Hepatocyte (in vitro differentiated cells): ENCODE data around the gene GPC2. TPM values are rescaled to one million over a fixed set of nuclear protein-coding genes. Genes with fewer than 3 reads are reported as not detected.
"Not testable (repeated sequence)": the region's sequence is repeated elsewhere in the genome, so short reads cannot be mapped to it uniquely, and the experiment has no call there.

Source experiments
- DNase-seq: peaks from one replicate; pipeline ENCODE4 v3.0.0-alpha.2; 2016; ENCODE audit warnings: low spot score
- H2AFZ ChIP-seq: fragments of 200-600 bp; sonication (generic); 2 replicates; pipeline ENCODE4 v1.6.0; 2016; ENCODE audit warnings: antibody characterized with exemption, mild to moderate bottlenecking
- H3K27ac ChIP-seq: fragments of 200-600 bp; sonication (generic); 2 replicates; pipeline ENCODE4 v1.5.1; 2016; ENCODE audit warnings: mild to moderate bottlenecking
- H3K27me3 ChIP-seq: fragments of 200-600 bp; sonication (generic); 2 replicates; pipeline ENCODE4 v1.6.1; 2016
- H3K36me3 ChIP-seq: fragments of 200-600 bp; sonication (generic); replicated peaks from 2 replicates; pipeline ENCODE4 v1.5.1; 2016; ENCODE audit warnings: low read depth; ENCODE audit not compliant: insufficient read depth
- H3K4me1 ChIP-seq: fragments of 200-600 bp; sonication (generic); 2 replicates; pipeline ENCODE4 v1.5.1; 2016; ENCODE audit warnings: mild to moderate bottlenecking, moderate library complexity; ENCODE audit not compliant: insufficient read depth
- H3K4me2 ChIP-seq: fragments of 200-600 bp; sonication (generic); 2 replicates; pipeline ENCODE4 v1.6.0; 2016
- H3K4me3 ChIP-seq: fragments of 200-600 bp; sonication (generic); 2 replicates; pipeline ENCODE4 v1.5.1; 2016; ENCODE audit warnings: mild to moderate bottlenecking
- H3K79me2 ChIP-seq: fragments of 200-600 bp; sonication (generic); 2 replicates; pipeline ENCODE4 v1.6.0; 2017; ENCODE audit warnings: mild to moderate bottlenecking
- H3K9me2 ChIP-seq: fragments of 200-600 bp; sonication (generic); replicated peaks from 2 replicates; pipeline ENCODE4 v1.6.0; 2017; ENCODE audit warnings: mild to moderate bottlenecking; ENCODE audit not compliant: insufficient read depth
- H3K9me3 ChIP-seq: fragments of 200-600 bp; sonication (generic); 2 replicates; pipeline ENCODE4 v1.5.1; 2016; ENCODE audit warnings: low read depth, mild to moderate bottlenecking
- H4K20me1 ChIP-seq: fragments of 200-600 bp; sonication (generic); 2 replicates; pipeline ENCODE4 v1.6.0; 2016; ENCODE audit warnings: mild to moderate bottlenecking; ENCODE audit not compliant: insufficient read depth, poor library complexity, severe bottlenecking
- EZH2 ChIP-seq: fragments of 200-600 bp; sonication (generic); IDR thresholded peaks from 2 replicates; pipeline ENCODE4 v1.6.1; 2016; ENCODE audit warnings: antibody characterized with exemption, mild to moderate bottlenecking, borderline replicate concordance
- EZH2phosphoT487 ChIP-seq: fragments of 200-600 bp; sonication (generic); IDR thresholded peaks from one replicate; pipeline ENCODE4 v1.6.1; 2018; ENCODE audit warnings: antibody characterized with exemption, mild to moderate bottlenecking, low read depth, moderate library complexity; ENCODE audit not compliant: unreplicated experiment, severe bottlenecking
- WGBS: methylation state at CpG from one replicate; pipeline ENCODE4 v1.1.6; 2016; ENCODE audit warnings: low lambda C conversion rate; ENCODE audit errors: missing lambda C conversion rate; 5-methylcytosine and 5-hydroxymethylcytosine counted together
- polyA plus RNA-seq: library from polyadenylated mRNA; unstranded; fragments of >200 nt; fragmentation: Nextera tagmentation; extraction: Ambion mirVana; gene quantifications from 2 replicates; pipeline ENCODE4 v1.2.1, GENCODE V29; 2016
- total RNA-seq: library from RNA; depleted of rRNA; stranded (reverse); fragments of >200 nt; gene quantifications from 2 replicates; pipeline ENCODE4 v1.2.3, GENCODE V29; 2014
- TF ChIP-seq, protein P1 (sequence below): fragments of 200-600 bp; sonication (generic); IDR thresholded peaks from 2 replicates; pipeline ENCODE4 v1.5.1; 2016; ENCODE audit warnings: antibody characterized with exemption, mild to moderate bottlenecking; ENCODE audit not compliant: poor library complexity

Gene GPC2
- total and polyA plus RNA-seq, 2 experiments from 2014 or later: 2.0 to 3.2 TPM

DNA sequence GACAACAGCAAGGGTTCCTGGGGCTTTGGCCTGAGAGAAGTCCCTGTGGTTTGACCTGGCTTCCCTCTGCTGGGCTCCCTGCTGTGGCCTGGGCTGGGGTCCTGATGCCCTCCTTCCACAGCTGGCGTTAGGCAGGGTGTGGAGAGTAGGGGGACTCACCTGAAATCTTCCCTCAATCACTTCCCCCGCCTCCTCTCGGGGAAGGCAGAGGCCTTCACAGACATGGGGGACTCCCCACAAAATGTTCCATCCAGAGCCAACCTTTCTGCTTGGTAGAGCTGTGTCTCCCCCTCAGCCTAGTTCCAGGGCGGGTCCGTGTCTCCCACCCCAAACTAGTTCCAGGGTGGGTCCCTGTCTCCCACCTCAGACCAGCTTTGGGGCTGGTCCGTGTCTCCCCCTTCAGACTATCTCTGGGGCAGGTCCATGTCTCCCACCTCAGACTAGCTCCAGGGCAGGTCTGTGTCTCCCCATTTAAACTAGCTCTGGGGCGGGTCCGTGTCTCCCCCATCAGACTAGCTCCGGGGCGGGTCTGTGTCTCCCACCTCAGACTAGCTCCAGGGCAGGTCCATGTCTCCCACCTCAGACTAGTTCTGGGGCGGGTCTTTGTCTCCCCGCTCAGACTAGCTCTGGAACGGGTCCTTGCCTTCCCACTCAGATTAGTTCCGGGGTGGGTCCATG is 44.7 kb upstream of the GPC2 start:
- Histone ChIP-seq H3K4me3 (no peak overlapping the region), H3K36me3 (no peaks in the 10 kb centered on the region), H3K4me1 (no peaks in the 10 kb centered on the region), H3K79me2 (no peaks in the 10 kb centered on the region), H3K9me3 (no peaks in the 10 kb centered on the region), H3K9me2 (no peaks in the 10 kb centered on the region), H4K20me1 (no peaks in the 10 kb centered on the region), H3K4me2 (no peak overlapping the region), H2AFZ (no peak overlapping the region), H3K27me3 (no peaks in the 10 kb centered on the region), H3K27ac (no peak overlapping the region)
- 89% methylated on average over 14 of the region's 14 CpGs for WGBS
- TF ChIP-seq EZH2phosphoT487 (no peak), EZH2 (no peak)
- TF ChIP-seq, protein P1, sequence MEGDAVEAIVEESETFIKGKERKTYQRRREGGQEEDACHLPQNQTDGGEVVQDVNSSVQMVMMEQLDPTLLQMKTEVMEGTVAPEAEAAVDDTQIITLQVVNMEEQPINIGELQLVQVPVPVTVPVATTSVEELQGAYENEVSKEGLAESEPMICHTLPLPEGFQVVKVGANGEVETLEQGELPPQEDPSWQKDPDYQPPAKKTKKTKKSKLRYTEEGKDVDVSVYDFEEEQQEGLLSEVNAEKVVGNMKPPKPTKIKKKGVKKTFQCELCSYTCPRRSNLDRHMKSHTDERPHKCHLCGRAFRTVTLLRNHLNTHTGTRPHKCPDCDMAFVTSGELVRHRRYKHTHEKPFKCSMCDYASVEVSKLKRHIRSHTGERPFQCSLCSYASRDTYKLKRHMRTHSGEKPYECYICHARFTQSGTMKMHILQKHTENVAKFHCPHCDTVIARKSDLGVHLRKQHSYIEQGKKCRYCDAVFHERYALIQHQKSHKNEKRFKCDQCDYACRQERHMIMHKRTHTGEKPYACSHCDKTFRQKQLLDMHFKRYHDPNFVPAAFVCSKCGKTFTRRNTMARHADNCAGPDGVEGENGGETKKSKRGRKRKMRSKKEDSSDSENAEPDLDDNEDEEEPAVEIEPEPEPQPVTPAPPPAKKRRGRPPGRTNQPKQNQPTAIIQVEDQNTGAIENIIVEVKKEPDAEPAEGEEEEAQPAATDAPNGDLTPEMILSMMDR: no peak
- DNase-seq: no peak

DNA sequence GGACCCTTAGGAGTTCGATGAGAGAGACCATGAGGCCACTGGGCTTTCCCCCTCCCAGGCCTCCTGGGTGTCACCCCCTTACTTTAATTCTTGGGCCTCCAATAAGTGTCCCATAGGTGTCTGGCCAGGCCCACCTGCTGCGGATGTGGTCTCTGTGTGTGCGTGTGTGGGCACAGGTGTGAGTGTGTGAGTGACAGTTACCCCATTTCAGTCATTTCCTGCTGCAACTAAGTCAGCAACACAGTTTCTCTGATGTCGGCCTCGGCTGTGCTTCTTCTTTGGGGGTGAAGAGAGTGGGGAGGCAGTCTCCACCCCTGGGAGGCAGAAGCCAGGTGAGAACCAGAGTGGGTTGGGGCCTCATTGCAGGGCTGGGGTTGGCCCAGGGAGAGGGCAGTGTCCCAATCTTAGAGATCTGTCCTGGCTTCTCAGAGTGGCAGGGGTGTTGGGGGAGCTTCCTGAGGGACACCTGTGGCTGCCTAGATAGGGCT is 44.1 kb upstream of the GPC2 start:
- Histone ChIP-seq H3K9me2 (no peaks in the 10 kb centered on the region), H3K4me1 (no peaks in the 10 kb centered on the region), H3K9me3 (no peaks in the 10 kb centered on the region), H4K20me1 (no peaks in the 10 kb centered on the region), H3K36me3 (no peaks in the 10 kb centered on the region), H3K79me2 (no peaks in the 10 kb centered on the region), H3K4me2 (no peak overlapping the region), H3K4me3 (no peak overlapping the region), H3K27ac (no peak overlapping the region), H3K27me3 (no peaks in the 10 kb centered on the region), H2AFZ (no peak overlapping the region)
- 98% methylated on average over 5 of the region's 5 CpGs for WGBS
- TF ChIP-seq EZH2phosphoT487 (no peak), EZH2 (no peak)
- TF ChIP-seq, protein P1: no peak
- DNase-seq: no peak

DNA sequence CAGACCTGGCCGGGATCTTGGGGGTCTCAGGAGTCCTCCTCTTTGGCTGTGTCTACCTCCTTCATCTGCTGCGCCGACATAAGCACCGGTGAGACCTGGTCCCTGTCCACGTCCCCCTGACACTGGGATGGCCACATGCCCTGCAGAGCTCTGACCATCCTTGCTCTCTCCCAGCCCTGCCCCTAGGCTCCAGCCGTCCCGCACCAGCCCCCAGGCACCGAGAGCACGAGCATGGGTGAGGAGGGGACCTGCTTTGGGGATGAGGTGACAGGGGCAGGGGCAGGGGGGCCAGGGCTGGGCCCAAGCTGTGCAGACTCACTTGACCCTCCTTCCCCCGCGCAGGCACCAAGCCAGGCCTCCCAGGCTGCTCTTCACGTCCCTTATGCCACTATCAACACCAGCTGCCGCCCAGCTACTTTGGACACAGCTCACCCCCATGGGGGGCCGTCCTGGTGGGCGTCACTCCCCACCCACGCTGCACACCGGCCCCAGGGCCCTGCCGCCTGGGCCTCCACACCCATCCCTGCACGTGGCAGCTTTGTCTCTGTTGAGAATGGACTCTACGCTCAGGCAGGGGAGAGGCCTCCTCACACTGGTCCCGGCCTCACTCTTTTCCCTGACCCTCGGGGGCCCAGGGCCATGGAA is 43.5 kb upstream of the GPC2 start:
- no peak overlapping the region for H3K27ac ChIP-seq
- H3K79me2 ChIP-seq: no peaks in the 10 kb centered on the region
- 96% methylated on average over 19 of the region's 22 CpGs for WGBS
- no peaks in the 10 kb centered on the region for H3K9me3 ChIP-seq
- no peak overlapping the region for H2AFZ ChIP-seq
- H4K20me1 ChIP-seq: no peaks in the 10 kb centered on the region
- H3K4me3 ChIP-seq: no peak overlapping the region
- DNase-seq: no peak
- no peaks in the 10 kb centered on the region for H3K4me1 ChIP-seq
- no peaks in the 10 kb centered on the region for H3K27me3 ChIP-seq
- no peaks in the 10 kb centered on the region for H3K9me2 ChIP-seq
- TF ChIP-seq, protein P1: no peak
- no peak for TF ChIP-seq EZH2
- TF ChIP-seq EZH2phosphoT487: no peak
- no peaks in the 10 kb centered on the region for H3K36me3 ChIP-seq
- no peak overlapping the region for H3K4me2 ChIP-seq

DNA sequence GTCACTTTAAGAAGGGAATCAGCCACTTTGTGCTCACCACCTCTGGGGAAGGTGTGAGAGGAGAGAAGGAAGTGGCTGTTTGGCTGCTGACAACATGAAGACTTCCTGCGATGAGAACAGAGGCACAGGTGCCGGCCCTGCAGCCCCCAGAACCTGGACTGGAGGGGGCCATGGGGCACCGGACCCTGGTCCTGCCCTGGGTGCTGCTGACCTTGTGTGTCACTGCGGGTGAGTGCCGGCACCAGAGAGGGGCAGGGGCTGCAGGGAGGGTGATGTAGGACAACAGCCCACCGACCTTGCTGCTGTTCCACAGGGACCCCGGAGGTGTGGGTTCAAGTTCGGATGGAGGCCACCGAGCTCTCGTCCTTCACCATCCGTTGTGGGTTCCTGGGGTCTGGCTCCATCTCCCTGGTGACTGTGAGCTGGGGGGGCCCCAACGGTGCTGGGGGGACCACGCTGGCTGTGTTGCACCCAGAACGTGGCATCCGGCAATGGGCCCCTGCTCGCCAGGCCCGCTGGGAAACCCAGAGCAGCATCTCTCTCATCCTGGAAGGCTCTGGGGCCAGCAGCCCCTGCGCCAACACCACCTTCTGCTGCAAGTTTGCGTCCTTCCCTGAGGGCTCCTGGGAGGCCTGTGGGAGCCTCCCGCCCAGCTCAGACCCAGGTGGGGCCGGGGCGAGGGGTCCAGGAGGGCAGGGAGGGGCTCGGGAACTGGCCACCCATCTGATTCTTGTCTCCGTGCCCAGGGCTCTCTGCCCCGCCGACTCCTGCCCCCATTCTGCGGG is 42.8 kb upstream of the GPC2 start, which contains the start of gene PVRIG:
Gene PVRIG, plus strand, starts transcription at position 149 of the 785 bp plus-strand sequence. Its CDS starts 22 bp downstream, at position 171.
- WGBS: 95% methylated on average over 18 of the region's 27 CpGs
- not testable (repeated sequence) for H3K9me2 ChIP-seq, H3K36me3 ChIP-seq, H3K79me2 ChIP-seq, H3K4me1 ChIP-seq, H3K9me3 ChIP-seq, H4K20me1 ChIP-seq, H3K27me3 ChIP-seq, H3K4me3 ChIP-seq, H3K27ac ChIP-seq, H2AFZ ChIP-seq, DNase-seq, H3K4me2 ChIP-seq
